Right ventricle myocardium superior (tissue), 1 donor: ENCODE measurements around the gene FCHSD2. TPM values are rescaled to one million over a fixed set of nuclear protein-coding genes. Genes with fewer than 3 reads are reported as not detected.
"Not testable (repeated sequence)": the region's sequence is repeated elsewhere in the genome, so short reads cannot be mapped to it uniquely, and the experiment has no call there.

Experiments used
- ATAC-seq: fragments of 200-7000 bp; cut with Tn5 transposase; one replicate; pipeline ENCODE4 v1.9.1; 2020; ENCODE audit warnings: mild to moderate bottlenecking; ENCODE audit not compliant: poor library complexity
- DNase-seq: peaks from one replicate; pipeline ENCODE4 v3.0.0-alpha.2; 2020
- intact Hi-C: fragments of 100-400 bp; cut with DNase I; formaldehyde crosslinking; loops from one replicate; pipeline ENCODE4 v1.11.2; 2022
- total RNA-seq: library from RNA; stranded (reverse); fragmentation: NEBNext Ultra II Directional; extraction: Animal tissue kit (Norgen Biotek cat#: 25700); gene quantifications from one replicate; pipeline ENCODE4 v1.2.1, GENCODE V29; 2021
- donor health status: DM: no; HTN: yes; CAD: no; lungs with severe emphysema.

FCHSD2 gene
- total RNA-seq, 1 donor from 2014 or later = 40.4 TPM

DNA sequence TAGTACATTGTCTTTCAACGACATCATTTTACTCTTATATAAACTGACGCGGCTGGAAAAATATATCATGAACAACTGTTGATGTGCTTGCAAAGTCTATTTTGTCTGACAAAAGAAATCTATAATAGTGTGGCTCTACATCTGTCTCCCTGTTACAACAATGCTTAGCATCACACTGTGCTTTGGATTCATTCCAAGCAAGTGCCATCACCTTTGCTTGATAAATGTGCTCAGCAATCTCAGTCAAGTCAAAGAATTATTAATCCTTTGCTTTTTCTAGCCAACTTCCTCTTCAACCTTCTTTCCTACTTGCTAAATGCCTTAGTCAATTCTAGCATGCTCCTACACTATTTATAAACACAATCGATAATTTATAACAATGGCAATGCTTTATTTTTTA lies 140.5 kb downstream of the FCHSD2 start:
- ATAC-seq = peak; percentile 82

DNA sequence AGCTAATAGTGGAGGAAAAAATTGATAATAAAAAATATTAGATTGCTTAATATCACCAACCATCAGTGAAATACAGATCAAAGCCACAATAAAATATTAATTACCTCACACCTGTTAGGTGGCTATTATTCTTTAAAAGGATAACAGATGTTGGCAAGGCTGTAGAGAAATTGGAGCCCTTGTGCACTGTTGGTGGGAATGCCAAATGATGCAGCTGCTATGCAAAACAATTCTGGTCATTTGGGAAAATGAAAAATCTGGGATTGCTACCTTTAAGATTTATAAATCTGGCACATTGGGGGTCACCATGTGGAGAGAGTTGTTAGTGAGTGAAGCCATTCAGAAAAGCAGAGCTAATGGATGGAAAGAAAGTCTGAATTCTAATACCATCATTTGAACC lies 143.4 kb downstream of the FCHSD2 start:
- intact Hi-C loops = no loop called here
- DNase-seq (no peak), ATAC-seq (no peak)

More for the DNA sequence above, 140.5 kb downstream of the FCHSD2 start:
- no peak for DNase-seq
- intact Hi-C loops = no loop called here

DNA sequence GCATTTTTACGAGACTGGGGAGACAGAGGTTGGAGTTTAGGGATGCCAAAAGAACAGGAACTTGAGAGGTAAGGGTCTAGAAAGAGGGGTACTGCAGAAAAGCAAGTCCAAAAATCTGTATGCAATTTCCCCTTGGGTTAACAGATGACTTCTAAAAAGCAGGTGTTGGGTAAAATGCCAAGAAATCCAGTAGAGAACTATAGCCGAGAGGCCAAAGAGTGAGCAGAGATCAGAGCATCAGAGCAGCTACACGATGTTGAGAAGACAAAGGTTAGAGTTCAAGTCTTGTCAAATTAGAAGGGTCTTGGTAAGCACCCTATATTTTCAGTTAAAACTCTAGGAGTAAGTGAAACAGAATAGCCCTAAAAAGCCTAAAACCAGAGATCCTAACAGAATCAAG lies 145.2 kb downstream of the FCHSD2 start:
- ATAC-seq = no peak
- DNase-seq = no peak

DNA sequence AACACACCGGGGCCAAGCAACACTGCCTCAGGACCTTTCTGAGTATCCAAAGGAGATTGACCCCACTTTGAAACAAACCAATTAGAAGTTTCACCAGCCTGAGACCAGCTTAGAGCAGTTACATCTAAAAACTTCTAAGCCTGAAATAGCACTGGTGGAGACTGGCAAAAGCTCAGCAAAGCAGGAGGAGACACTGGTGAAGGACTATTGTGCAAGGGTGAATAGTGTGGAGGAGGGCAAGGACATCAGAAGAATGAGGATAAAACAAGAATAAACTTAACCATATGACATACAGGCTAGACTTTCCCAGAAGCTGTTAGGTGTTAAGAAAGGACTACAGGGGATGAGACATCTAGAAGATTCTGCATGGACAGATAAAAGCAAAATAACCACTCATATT lies 152.4 kb downstream of the FCHSD2 start:
- ATAC-seq = peak; percentile 89

More for the DNA sequence above, 145.2 kb downstream of the FCHSD2 start:
- intact Hi-C loops = no loop called here

DNA sequence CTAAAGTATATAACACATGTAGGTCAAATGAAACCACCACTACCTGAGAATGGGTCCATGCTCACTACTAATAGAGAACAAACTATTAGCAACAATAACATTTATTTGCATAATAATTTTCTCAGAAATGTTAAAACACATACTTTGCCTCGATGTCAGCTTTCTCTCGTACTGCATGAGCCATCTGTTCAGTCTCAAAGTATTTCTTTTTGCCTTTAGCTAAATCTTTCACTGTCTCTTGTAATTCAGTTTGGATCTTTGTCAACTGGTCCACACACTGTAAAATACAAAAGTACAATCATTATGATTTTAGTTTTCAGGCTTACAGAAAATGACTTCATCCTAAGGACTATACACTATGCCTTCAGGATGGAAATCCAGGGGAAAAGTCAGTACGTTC lies 153.3 kb downstream of the FCHSD2 start:
- intact Hi-C loops = no loop called here
- ATAC-seq (no peak), DNase-seq (no peak)

More for the DNA sequence above, 152.4 kb downstream of the FCHSD2 start:
- intact Hi-C loops = no loop called here
- DNase-seq = no peak

DNA sequence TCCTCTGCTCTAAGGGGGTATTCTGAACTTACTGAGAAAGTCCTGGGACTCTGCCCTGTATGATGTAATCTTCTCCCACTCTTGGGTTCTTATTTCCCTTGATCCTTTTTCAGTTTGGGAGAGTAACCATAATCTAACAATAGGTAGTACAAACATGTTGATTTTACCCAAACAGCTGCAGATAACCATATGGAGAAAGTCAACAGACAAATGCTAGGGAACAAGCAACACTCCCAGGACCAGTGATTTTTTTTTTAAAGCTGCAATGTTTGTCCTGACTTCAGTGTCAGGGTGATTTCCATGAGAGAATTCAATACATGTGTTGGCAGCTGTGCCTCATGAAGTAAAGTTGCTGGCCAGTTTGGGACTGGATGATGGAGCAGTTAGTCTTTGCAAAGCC lies 156.5 kb downstream of the FCHSD2 start:
- ATAC-seq = peak; percentile 14
- intact Hi-C loops = no loop called here
- no peak for DNase-seq

DNA sequence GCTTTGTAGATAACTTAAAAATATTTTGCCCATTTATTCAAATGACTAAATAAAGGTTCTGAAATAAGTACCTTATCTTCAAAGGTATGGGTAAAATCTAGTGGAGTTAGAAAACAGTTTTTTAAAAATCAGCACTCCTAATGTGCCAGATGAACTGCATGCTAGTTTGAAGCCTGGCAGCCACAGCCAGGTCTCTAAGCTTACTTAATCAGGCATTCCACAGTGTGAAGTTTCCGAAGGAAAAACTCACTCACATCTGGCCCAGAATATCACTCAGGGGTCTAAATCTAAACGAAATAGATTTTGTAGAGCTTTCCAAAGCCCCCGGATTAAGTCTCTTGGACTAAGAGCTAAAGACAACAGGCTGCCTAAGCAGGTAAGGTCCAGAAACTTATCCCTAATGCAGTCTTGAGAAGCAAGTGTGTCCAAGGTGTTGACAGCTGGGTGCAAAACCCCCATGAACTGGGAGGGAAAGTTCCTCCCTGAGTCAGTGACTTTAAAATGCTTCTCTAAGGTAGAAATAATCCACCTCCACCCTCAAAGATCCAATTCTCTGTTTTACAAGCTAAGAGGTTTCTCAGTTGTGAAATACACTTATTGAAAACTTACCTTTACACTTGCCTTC lies 157.6 kb downstream of the FCHSD2 start:
- DNase-seq (no peak), ATAC-seq (peak; percentile 65)

DNA sequence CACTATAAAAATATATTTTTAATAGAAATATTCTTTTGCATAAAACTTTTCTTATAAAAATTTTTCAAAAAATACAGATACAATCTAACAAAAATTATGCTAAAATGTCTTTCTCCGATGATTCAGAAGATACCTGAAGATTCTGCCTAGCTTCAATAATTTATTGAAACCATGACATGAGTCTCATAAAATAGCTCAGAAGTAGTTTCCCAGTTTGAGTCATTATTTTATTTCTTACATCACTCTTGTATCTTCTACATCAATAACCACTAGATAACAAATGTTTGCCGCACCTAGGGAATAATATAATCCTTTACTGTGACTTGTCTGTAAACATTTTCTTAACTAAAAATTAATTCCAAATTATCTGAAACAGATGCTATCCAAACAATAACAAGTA lies 158.6 kb downstream of the FCHSD2 start:
- DNase-seq (no peak), ATAC-seq (no peak)
- intact Hi-C loops = no loop called here

More for the DNA sequence above, 157.6 kb downstream of the FCHSD2 start:
- intact Hi-C loops = no loop called here

DNA sequence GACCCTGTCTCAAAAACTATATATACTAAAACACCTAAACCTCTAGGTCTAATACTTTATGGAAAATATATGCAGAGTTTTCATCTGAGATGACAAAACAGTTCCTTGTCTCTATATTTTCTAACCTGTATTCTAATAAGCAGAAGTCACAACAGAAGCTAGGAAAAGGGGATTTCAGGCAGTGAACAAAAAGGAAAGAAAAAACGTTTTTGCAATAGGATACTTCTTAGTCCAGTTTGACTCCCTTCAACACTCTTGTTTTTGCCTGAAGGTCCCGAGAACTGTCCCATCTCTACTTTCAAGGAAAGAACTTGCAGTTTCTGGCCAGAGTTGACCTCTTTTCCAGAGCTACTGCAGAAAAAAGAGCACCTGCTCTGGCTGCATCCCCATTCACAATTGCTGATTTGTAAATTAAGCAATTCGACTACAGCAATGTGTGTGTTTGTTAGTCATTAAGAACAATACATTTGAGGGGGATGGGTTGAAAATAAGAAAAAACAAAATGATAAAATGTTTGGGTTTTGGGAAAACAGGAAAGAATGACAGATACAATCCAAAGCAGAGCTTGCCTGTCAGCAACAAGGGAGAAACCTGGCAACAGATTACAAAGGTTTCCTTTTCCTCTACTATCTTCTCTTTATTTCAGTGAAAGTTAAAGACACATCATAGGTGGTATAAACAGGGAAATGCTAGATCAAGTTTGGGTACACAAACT lies 160.0 kb downstream of the FCHSD2 start:
- DNase-seq (no peak), ATAC-seq (no peak)
- intact Hi-C loops = no loop called here

DNA sequence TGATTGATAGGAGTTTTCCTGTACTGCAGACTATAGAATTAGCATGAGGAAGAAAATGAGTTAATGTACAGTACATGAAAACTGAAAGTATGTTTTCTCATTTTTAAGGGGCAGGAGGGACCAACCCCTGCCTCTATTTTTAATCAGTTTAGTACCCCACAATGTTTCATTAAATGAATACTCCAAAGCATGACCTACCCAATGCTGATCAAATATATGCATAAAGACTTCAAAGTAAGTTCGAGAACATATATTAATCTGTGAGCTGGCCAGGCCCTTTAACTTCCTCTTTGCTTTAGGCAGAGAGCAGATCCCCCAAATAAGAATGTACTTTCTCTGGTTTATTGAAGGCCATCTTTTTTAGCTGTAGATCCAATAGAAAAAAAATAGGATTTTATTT lies 161.0 kb downstream of the FCHSD2 start:
- no peak for DNase-seq
- intact Hi-C loops = no loop called here
- ATAC-seq = no peak

DNA sequence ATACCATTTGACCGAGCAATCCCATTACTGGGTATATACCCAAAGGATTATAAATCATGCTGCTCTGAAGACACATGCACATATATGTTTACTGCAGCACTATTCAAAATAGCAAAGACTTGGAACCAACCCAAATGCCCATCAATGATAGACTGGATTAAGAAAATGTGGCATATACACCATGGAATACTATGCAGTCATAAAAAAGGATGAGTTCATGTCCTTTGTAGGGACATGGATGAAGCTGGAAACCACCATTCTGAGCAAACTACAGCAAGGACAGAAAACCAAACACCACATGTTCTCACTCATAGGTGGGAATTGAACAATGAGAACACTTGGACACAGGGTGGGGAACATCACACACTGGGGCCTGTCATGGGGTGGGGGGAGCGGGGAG lies 164.3 kb downstream of the FCHSD2 start:
- DNase-seq, intact Hi-C loops, ATAC-seq: not testable (repeated sequence)

DNA sequence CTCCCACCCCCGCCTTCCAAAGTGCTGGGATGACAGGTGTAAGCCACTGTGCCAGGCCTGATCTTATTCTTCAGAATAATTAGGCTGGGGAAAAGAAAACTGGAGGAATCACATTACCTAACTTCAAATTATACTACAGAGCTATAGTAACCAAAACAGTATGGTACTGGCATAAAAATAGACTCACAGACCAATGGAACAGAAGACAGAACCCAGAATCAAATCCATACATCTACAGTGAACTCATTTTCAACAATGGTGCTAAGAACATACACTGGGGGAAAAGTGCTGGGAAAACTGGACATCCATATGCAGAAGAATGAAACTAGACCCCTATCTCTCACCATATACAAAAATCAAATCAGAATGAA lies 165.6 kb downstream of the FCHSD2 start:
- DNase-seq, ATAC-seq, intact Hi-C loops: not testable (repeated sequence)

DNA sequence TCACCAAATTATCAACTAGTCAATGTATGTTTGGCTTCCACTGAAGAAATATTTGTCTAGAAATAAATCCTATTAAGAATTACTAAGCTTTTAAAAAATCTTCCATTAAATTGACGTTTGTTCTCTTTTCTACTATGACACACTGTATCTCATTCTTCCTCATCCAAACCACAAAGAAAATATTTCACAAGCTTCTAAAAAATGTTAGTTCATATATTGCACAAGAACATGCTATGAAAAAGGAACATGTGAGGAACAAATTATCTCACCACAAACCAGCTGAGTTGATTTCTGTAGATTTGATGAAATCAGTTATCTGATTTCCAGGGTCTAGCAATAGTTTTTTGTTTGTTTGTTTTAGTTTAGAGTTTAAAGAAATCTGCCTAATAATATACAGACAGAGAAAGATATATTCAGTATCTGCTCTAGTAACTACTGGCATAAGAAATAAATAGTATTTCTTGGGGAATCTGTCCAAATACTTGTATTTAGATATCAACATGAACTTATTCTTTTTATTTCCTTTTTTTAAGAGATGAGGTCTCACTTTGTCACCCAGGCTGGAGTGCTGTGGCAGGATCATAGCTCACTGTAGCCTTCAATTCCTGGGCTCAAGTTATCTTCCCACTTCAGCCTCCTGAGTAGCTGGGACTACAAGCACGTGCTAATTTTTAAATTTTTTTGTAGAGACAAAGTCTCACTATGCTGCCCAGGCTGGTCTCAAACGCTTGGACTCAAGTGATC lies 166.2 kb downstream of the FCHSD2 start:
- ATAC-seq (peak; percentile 80), DNase-seq (no peak)
- intact Hi-C loops = no loop called here

DNA sequence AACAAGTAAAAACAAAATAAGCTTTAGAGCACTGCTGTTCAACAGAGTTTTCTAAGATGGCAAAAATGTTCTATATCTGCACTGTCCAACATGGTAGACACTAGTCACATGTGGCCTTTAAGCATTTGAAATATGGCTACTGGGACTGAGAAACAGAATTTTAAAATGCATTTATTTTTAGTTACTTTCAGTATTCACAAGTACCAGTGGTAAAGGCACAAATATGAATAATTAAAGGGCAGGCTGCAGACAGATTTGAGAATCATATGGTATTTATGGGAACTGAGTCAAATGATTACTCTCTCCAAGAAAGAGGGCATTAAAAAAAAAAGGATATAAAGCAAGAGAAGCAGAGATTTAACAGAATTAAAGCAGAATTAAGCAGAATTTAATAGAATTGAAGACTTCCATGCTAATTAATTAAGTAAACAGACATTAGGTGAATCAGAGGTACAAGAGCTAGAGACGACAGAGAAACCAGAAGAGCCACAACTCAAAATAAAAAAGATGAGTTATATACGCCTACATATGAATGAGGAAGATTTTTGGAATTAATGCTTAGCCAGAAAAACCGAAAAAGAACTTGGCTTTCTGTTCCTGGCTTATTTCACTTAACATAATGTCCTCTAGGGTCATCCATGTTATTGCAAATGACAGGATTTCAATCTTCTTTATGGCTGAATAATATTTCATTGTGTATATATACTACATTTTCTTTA lies 167.5 kb downstream of the FCHSD2 start:
- ATAC-seq = no peak
- no peak for DNase-seq
- intact Hi-C loops = no loop called here

DNA sequence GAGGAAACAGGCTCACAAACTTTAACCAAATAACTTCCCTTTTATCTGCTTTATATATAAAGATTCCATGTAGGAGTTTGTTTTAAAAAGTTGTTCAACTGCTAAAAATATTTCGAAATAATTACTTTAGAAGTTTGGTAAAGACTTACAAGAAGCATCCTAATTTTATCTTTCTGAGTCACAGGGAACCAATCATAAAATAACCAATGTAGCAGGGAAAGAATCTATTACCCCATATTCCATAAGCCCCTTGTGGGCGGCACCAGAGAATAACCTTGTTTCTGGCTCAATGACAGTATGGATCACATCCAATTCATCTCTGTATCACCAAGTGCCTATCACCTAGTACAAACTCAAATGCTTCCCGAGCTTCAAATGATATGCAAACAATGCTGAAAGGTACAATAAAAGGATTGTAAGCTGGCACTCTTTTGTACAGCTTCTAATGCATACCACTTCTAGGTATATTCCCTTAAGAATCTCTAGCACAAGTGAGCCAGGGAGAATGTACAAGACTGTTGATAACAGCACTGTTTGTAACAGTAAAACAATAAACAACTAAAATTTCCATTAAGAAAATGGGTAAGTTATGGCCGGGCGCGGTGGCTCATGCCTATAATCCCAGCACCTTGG lies 169.5 kb downstream of the FCHSD2 start:
- ATAC-seq = no peak
- no peak for DNase-seq
- intact Hi-C loops = no loop called here

DNA sequence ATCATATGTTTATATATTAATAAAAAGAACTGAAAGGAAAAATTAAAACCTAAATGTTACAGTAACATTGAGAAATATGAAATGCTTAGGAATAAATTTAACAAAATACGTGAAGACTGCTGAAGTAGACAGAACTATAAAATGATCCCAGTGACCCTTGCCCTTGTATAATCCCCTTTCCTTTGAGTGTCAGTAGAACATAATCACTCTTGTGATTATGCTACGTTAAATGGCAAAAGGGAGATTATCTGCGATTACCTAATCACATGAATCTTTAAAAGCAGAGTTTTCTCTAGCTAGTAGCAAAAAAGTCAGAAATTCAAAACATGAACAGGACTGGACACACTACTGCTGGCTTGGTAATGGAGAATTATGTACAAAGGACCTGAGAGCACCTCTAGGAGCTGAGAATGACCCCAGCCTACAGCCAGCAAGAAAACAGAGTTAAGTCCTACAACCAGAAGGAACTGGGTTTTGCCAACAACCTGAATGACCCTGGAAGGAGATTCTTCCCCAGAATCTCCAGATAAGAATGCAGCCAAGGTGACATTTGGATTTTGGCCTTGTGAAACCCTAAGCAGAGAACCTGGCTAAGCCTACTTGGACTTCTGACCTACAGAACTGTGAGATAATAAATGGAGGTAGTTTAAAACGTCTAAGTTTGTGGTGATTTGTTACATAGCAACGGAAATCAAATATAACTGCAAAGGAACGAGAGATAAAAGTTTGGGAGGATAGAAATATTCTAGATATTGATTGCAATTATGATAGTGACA lies 170.7 kb downstream of the FCHSD2 start:
- ATAC-seq (no peak), DNase-seq (no peak)
- intact Hi-C loops = no loop called here

DNA sequence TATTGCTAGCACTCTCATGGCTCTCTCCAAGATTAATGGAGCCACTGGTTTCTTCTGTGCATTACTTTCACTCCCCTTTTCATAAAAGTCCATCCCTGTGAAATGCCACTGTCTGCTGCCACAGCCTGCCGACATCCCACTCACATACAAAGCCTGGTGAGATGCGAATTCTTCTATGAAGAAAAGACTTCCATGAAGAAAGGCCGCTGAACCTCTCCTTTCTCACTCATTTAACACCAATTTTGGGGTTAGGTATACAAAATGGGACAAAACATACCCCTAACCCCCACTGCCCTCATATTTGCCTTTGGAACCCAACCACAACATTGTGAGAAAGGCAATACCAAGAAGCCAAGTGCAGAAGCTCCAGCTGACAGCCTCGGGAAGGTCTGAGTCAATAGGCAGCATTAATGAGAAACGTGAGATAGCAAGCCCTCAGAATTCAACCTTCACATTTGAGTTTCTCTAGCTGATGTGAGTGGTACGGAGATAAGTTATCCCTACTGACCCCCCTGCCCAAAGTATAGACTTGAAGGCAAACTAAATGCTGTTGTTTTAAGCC lies 171.5 kb downstream of the FCHSD2 start:
- no peak for ATAC-seq
- intact Hi-C loops = no loop called here
- DNase-seq = no peak

DNA sequence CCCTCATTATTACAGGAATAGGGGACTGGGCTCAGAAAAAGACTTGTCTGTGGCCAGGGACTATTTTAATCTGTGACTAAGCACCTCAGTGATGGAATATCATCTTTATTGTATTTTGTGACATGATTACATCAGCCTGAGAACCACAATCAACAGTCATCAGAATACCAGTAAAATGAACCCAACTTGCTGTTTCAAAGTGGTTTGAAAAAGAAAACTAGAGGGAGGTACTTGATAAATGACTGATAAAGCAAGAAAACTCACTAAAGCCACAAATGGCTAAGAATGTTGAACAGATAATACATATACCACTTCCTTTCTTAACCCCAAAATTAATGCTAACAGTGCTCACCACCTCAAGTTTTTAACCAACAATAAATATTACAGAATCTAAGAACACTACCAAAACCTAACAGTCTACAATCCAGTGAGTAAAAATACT lies 172.2 kb downstream of the FCHSD2 start:
- intact Hi-C loops = no loop called here
- DNase-seq = no peak
- ATAC-seq = no peak
